WTC11 (cell line): ENCODE measurements around the gene CRELD2.

Experiments
- ETV6 ChIP-seq: sonication (generic); formaldehyde crosslinking; IDR thresholded peaks from 2 replicates; pipeline ENCODE4 v1.8.1; 2022; ENCODE audit warnings: mild to moderate bottlenecking, missing genetic modification reagents
- FOXK1 ChIP-seq: sonication (generic); formaldehyde crosslinking; IDR thresholded peaks from 2 replicates; pipeline ENCODE4 v1.8.0; 2022; ENCODE audit warnings: mild to moderate bottlenecking, moderate library complexity, missing genetic modification reagents
- JAZF1 ChIP-seq: fragments of 250-450 bp; sonication (Bioruptor Pico); IDR thresholded peaks from 2 replicates; pipeline ENCODE4 v1.9.0; 2021; ENCODE audit warnings: moderate library complexity, mild to moderate bottlenecking, inconsistent platforms
- TF ChIP-seq, protein P1 (sequence below): fragments of 200-600 bp; IDR thresholded peaks from 2 replicates; pipeline ENCODE4 v1.8.0; 2022; ENCODE audit warnings: antibody characterized with exemption
- TF ChIP-seq, protein P2 (sequence below): sonication (generic); formaldehyde crosslinking; IDR thresholded peaks from 2 replicates; pipeline ENCODE4 v1.8.1; 2023; ENCODE audit warnings: mild to moderate bottlenecking, moderate library complexity, missing genetic modification reagents
- TF ChIP-seq, protein P3 (sequence below): sonication (generic); formaldehyde crosslinking; IDR thresholded peaks from 2 replicates; pipeline ENCODE4 v1.8.0; 2022; ENCODE audit warnings: mild to moderate bottlenecking, missing genetic modification reagents
- TF ChIP-seq, protein P4 (sequence below): sonication (generic); formaldehyde crosslinking; IDR thresholded peaks from 2 replicates; pipeline ENCODE4 v1.8.1; 2022; ENCODE audit warnings: missing genetic modification reagents, borderline replicate concordance

DNA sequence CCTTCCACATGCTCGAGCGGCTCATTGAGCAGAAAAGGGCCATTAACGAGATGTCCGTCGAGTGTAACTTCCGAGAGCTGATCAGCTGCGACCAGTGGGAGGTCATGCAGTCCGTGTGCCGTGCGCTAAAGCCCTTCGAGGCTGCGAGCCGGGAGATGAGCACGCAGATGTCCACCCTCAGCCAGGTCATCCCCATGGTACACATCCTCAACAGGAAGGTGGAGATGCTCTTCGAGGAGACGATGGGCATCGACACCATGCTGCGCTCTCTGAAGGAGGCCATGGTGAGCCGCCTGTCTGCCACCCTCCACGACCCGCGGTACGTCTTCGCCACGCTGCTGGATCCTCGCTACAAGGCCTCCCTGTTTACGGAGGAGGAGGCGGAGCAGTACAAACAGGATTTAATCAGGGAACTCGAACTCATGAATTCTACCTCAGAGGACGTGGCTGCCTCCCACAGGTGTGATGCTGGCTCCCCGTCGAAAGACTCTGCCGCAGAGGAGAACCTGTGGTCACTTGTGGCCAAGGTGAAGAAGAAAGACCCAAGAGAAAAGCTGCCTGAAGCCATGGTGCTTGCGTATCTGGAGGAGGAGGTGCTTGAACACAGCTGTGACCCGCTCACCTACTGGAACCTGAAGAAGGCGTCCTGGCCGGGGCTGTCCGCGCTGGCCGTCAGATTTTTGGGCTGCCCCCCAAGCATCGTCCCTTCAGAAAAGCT, 31.9 kb upstream of the CRELD2 start:
- TF ChIP-seq ETV6 (CRISPR knock-in tag) (no peak), FOXK1 (CRISPR knock-in tag) (no peak), JAZF1 (no peak)
- TF ChIP-seq, protein P1, sequence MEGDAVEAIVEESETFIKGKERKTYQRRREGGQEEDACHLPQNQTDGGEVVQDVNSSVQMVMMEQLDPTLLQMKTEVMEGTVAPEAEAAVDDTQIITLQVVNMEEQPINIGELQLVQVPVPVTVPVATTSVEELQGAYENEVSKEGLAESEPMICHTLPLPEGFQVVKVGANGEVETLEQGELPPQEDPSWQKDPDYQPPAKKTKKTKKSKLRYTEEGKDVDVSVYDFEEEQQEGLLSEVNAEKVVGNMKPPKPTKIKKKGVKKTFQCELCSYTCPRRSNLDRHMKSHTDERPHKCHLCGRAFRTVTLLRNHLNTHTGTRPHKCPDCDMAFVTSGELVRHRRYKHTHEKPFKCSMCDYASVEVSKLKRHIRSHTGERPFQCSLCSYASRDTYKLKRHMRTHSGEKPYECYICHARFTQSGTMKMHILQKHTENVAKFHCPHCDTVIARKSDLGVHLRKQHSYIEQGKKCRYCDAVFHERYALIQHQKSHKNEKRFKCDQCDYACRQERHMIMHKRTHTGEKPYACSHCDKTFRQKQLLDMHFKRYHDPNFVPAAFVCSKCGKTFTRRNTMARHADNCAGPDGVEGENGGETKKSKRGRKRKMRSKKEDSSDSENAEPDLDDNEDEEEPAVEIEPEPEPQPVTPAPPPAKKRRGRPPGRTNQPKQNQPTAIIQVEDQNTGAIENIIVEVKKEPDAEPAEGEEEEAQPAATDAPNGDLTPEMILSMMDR = no peak
- TF ChIP-seq, protein P2, sequence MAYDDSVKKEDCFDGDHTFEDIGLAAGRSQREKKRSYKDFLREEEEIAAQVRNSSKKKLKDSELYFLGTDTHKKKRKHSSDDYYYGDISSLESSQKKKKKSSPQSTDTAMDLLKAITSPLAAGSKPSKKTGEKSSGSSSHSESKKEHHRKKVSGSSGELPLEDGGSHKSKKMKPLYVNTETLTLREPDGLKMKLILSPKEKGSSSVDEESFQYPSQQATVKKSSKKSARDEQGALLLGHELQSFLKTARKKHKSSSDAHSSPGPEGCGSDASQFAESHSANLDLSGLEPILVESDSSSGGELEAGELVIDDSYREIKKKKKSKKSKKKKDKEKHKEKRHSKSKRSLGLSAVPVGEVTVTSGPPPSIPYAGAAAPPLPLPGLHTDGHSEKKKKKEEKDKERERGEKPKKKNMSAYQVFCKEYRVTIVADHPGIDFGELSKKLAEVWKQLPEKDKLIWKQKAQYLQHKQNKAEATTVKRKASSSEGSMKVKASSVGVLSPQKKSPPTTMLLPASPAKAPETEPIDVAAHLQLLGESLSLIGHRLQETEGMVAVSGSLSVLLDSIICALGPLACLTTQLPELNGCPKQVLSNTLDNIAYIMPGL = no peak
- TF ChIP-seq, protein P3, sequence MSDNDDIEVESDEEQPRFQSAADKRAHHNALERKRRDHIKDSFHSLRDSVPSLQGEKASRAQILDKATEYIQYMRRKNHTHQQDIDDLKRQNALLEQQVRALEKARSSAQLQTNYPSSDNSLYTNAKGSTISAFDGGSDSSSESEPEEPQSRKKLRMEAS (CRISPR knock-in tag) = no peak
- TF ChIP-seq, protein P4, sequence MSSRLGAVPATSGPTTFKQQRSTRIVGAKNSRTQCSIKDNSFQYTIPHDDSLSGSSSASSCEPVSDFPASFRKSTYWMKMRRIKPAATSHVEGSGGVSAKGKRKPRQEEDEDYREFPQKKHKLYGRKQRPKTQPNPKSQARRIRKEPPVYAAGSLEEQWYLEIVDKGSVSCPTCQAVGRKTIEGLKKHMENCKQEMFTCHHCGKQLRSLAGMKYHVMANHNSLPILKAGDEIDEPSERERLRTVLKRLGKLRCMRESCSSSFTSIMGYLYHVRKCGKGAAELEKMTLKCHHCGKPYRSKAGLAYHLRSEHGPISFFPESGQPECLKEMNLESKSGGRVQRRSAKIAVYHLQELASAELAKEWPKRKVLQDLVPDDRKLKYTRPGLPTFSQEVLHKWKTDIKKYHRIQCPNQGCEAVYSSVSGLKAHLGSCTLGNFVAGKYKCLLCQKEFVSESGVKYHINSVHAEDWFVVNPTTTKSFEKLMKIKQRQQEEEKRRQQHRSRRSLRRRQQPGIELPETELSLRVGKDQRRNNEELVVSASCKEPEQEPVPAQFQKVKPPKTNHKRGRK (CRISPR knock-in tag) = no peak
